Stimulated activated CD8-positive, alpha-beta memory T cell treated with anti-CD3 and anti-CD28 coated beads, Interleukin-15, amount 100 ng/mL, for 4 hours (primary cell): ENCODE results near the gene C19orf67.

ENCODE experiments used
- DNase-seq, 2 donors: peaks; one replicate each; pipeline ENCODE4 v3.0.0-alpha.2; 2020; ENCODE audit warnings: low read depth in 2 of 2

The C19orf67 gene

GRCh38 chr19:14085309-14085995 is at the start of gene C19orf67:
Gene C19orf67, minus strand, starts transcription at chr19:14085783. Its CDS starts 156 bp downstream, at chr19:14085627.
- no peak for DNase-seq

- DNase-seq = no peak
Measured at GRCh38 chr19:14135355-14135754, 49.8 kb upstream of the C19orf67 start.

GRCh38 chr19:14127929-14128509 is 42.4 kb upstream of the C19orf67 start:
- no peak for DNase-seq

GRCh38 chr19:14127176-14127575 is 41.6 kb upstream of the C19orf67 start:
- DNase-seq = no peak

- no peak for DNase-seq
Measured at GRCh38 chr19:14122924-14123323, 37.3 kb upstream of the C19orf67 start.

- no peak for DNase-seq
Measured at GRCh38 chr19:14120497-14120780, 34.9 kb upstream of the C19orf67 start.

- no peak for DNase-seq
Measured at GRCh38 chr19:14119644-14120496, 34.3 kb upstream of the C19orf67 start.

- DNase-seq = no peak
Measured at GRCh38 chr19:14119146-14119545, 33.6 kb upstream of the C19orf67 start.

- DNase-seq = peak in 1 of 2 donors; percentile 7
Measured at GRCh38 chr19:14118165-14119051, 32.8 kb upstream of the C19orf67 start.

GRCh38 chr19:14117668-14118164 is 32.1 kb upstream of the C19orf67 start, which contains the start of gene PRKACA:
Gene PRKACA, minus strand, starts transcription at chr19:14117762. Its CDS starts 215 bp downstream, at chr19:14117547.
- DNase-seq = peak; percentile 98

GRCh38 chr19:14116918-14117578 is 31.5 kb upstream of the C19orf67 start:
- no peak for DNase-seq

- DNase-seq = no peak
Measured at GRCh38 chr19:14116525-14116917, 30.9 kb upstream of the C19orf67 start.

- no peak for DNase-seq
Measured at GRCh38 chr19:14115756-14116155, 30.2 kb upstream of the C19orf67 start.

GRCh38 chr19:14114854-14115253 is 29.3 kb upstream of the C19orf67 start:
- no peak for DNase-seq

GRCh38 chr19:14114439-14114838 is 28.9 kb upstream of the C19orf67 start:
- DNase-seq = no peak

GRCh38 chr19:14113762-14114414 is 28.3 kb upstream of the C19orf67 start:
- no peak for DNase-seq

GRCh38 chr19:14112809-14113385 is 27.3 kb upstream of the C19orf67 start:
- DNase-seq = no peak

GRCh38 chr19:14112051-14112808 is 26.6 kb upstream of the C19orf67 start:
- DNase-seq = no peak

GRCh38 chr19:14111486-14111885 is 25.9 kb upstream of the C19orf67 start:
- DNase-seq = no peak
